Activated T-cell treated with anti-CD3 and anti-CD28 coated beads, Interleukin-2, amount 50 U/mL, for 1 hour (primary cell): ENCODE data around the gene USP2.

Experiments
- DNase-seq: peaks from one replicate; pipeline ENCODE4 v3.0.0-alpha.2; 2020

USP2 gene

GRCh38 chr11:119340335-119341221 lies 40.9 kb downstream of the USP2 start, which contains the start of gene C1QTNF5:
Gene C1QTNF5, minus strand, starts transcription at chr11:119340883. Its CDS starts 486 bp downstream, at chr11:119340397.
- DNase-seq = no peak

DNA sequence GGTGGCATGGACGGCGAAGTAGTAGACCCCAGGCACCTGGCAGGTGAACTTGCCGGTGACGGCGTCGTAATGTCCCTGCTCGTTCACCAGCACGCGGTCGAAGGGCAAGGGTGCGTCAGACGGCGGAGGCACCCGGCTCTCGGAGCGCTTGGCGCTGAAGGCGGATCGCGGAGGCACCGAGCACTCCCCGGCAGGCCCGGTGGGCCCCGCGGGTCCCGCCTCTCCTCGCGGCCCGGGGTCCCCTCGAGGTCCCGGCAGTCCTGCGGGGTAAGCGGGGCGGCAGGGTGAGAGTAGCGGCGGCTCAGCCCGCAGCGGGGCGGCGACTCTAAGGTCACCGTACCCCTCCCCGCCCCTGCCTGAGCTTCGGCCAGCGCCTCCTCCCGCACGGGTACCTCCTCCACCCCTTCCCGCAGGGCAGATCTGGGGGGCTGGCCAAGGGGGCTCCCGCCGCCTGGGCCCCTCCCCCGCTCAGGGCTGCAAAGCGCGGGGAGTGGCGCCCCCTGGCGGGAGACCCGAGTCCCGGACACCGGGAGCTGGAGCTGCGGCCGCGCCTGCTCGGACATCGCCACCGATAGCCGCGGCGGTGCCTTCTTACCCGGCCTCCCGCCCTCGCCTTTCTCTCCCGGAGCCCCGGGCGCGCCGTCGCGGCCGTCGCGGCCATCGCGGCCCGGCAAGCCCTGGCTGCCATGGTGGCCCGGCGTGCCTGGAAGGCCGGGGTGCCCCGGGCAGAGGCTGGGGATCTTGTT lies 41.7 kb downstream of the USP2 start:
- DNase-seq = peak; percentile 54

GRCh38 chr11:119338965-119339588 lies 42.4 kb downstream of the USP2 start:
- DNase-seq = no peak

GRCh38 chr11:119338318-119338890 lies 43.1 kb downstream of the USP2 start:
- DNase-seq = peak; percentile 72

- DNase-seq = no peak
Observed at GRCh38 chr11:119337581-119338317, 43.7 kb downstream of the USP2 start.

- DNase-seq = no peak
Observed at GRCh38 chr11:119336744-119337469, 44.6 kb downstream of the USP2 start.

- DNase-seq = no peak
Observed at GRCh38 chr11:119335655-119336543, 45.6 kb downstream of the USP2 start.

DNA sequence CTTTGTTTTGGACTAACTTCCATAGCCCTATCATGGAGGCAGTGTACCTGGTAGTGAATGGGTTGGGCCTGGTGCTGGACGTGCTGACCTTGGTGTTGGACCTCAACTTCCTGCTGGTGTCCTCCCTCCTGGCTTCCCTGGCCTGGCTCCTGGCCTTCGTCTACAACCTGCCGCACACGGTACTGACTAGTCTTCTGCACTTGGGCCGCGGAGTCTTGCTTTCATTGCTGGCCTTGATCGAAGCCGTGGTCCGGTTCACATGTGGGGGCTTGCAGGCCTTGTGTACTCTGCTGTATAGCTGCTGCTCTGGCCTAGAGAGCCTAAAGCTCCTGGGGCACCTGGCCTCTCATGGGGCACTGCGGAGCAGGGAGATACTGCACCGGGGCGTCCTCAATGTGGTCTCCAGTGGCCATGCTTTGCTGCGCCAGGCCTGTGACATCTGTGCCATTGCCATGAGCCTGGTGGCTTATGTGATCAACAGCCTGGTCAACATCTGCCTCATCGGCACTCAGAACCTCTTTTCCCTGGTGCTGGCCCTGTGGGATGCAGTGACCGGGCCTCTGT lies 46.3 kb downstream of the USP2 start:
- DNase-seq = no peak

DNA sequence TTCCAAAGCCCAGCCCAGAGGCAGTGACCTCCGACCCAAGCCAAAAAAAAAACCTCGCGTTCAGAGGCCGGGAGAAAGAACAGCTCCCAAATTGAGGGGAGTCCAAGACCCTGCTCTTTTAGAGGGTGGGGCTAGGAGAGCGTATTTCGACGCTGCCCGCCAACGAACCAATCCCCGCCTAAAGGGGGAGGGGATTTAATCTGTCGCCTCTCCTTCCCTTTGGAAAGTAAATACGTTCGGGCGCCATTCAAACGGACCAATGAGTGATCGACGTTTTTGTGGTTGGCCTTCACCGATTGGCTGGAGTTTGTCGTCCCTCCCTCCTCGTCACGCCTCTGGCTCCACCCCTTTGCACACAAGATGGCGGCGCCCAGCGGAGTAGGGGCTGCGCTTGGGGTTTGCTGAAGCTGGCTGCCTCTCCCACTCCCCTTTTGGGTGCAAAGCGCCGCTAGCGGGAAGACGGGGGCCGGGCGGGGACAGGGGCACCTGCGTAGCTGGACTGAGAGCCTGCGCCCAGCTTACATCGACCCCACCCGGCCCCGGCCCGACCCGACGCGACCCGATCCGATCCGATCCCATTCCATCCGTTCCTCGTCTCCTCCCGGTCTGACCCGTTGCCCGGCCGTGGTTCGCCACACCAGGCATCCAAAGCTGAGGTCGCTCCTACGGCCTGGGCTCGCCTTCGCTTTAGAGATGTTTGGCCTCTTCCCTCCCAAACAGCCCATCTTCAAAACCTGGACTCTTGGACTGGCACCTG lies 47.1 kb downstream of the USP2 start, which contains the start of gene RNF26:
RNF26 (plus strand) TSS at position 354 of the 757 bp plus-strand sequence. CDS start 596 bp downstream, outside the sequence.
- peak; percentile 93 for DNase-seq

DNA sequence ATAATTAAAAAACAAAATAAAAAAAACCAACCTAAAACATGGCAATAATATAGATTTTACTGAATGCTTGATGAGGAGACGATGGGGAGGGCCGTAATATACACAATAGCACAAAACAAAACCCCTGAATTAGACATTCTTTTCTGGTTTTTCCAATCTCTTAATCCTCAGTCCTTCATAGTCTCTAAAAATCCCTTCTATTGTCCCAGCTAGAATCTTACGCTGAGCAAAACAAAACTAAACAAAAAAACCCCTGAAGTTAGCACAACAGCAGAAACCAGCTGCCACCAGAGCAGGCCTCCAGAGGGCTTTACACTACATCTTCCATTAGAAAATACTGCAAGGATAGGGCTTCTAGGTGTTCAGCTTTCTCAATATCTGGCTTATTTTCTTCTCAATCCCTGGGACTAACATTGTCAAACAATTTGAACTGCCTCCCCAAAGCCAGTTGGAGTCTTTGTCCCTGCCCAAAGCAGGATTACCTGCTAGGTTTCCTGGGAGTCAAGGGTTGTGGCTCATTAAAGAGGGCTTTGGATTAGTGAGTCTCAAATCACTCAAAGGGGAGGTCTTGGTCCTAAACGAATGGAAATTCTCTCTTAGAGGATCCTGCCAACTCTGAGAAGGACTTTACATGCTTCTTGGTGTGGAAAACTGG lies 49.3 kb downstream of the USP2 start:
- no peak for DNase-seq

DNA sequence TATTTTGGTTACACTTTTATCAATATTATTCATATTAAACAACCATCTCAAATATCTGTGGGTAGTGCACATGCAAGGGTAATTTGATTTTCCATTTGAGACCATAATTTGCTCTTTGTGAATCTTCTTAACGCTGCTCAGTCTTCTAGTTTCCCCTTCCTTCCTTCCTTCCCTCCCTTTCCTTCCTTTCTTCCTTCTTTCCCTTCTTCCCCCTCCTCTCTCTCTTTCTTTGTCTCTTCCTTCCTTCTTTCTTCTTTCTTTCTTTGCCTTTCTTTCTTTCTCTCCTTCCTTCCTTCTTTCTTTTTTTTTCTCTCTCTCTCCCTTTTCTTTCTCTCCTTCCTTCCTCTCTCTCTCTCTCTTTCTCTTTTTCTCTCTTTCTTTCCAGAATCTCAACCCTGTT lies 51.3 kb downstream of the USP2 start:
- no peak for DNase-seq

GRCh38 chr11:119329320-119329719 lies 52.2 kb downstream of the USP2 start:
- no peak for DNase-seq

DNA sequence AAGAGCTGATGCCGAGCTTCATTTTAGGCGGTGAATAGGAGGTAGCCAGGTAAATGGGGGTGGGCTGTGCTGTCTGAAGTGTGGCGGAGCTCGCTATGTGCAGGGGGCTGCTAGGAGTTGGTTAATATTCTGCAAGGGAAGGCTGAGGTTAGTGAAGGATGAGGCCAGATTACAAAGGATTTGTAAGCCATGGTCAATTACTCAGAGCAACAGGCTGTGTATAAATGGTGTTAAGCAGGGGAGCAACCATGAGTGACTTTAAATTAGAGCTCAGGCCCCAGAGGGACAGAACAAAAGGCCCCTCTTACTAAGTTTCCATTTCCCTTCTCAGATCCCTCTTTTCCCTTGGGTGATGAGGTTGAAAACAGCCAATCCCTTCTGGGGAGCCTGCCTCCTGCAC lies 57.3 kb downstream of the USP2 start:
- DNase-seq = no peak

- peak; percentile 82 for DNase-seq
Observed at GRCh38 chr11:119323532-119324033, 57.9 kb downstream of the USP2 start.

DNA sequence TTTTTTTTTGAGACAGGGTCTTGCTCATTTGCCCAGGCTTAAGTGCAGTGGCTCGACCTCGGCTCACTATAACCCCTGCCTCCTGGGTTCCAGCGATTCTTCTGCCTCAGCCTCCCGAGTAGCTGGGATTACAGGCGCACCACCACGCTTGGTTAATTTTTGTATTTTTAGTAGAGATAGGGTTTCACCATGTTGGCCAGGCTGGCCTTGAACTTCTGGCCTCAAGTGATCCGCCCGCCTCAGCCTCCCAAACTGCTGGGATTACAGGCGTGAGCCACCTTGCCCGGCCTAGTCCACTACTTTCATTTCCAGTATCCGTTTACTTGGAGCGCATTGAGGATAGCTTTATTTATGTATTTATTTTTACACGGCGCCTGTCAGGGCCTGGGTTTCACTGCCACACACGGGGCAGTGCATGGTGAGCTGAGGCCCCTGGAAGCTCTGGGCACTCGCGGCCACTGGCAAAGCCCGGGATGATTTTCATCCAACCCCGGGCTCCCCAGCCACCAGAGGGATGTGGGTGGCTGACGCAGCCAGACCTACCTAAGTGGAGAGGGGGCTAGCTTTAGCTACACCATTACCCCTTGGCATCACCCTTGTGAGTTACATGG lies 58.5 kb downstream of the USP2 start:
- peak; percentile 13 for DNase-seq

DNA sequence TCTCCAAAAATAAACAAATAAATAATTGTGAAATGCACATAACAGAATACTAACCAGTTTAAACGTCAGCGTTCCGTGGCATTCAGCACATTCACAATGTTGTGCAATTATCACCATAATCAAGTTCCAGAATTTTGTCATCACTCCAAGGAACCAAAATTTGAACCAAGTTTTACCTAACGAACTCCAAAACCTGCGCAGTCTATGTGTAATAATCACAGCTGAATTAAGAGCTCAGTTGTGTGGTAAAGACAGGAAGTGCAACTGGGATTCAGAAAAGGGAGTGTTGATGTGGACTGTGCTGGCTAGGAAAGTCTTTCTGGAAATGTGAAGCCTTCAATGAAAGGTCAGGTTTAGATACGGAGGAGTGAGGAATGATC lies 59.1 kb downstream of the USP2 start:
- no peak for DNase-seq

GRCh38 chr11:119320776-119321524 lies 60.5 kb downstream of the USP2 start:
- peak; percentile 62 for DNase-seq
